ENCODE measurements around the gene SMURF2.

DNA sequence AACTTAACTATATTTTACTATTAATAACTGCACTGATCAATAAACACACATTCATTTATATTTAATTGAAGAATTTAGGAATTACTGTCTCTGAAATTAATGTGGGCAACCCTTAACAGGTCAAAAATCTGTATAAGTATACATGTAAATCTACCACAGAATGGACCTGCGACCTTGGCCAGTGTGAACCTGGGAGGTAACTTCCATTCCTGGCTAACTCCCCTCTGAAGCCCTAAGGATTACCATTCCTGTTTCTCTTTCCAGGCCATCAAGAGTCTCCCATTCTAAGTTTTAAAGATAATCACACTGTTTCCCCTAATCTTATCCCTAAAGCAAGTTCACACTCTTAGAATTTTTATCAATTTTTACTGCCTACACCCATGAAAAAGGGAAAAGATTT is 58.1 kb downstream of the SMURF2 start:
- TF ChIP-seq CTCF (conservative IDR thresholded peaks at IDR 0.05) (no peak), ZFX (IDR thresholded peaks at IDR 0.05) (no peak)

All from C4-2B (cell line).